ENCODE results near the gene KIF21A.

GRCh38 chr12:39354955-39355354, 88.0 kb downstream of the KIF21A start:
- TF ChIP-seq TAF1 (IDR thresholded peaks at IDR 0.05; ENCODE audit: low read depth, low read length) (no peak), SPI1 (IDR thresholded peaks at IDR 0.05; ENCODE audit: low read depth, low read length) (no peak), POLR2AphosphoS5 (IDR thresholded peaks at IDR 0.05; ENCODE audit: low read depth, low read length) (no peak), POLR2A (IDR thresholded peaks at IDR 0.05; ENCODE audit: low read depth, low read length) (no peak), POU2F2 (IDR thresholded peaks at IDR 0.05; ENCODE audit: low read depth, low read length) (no peak), PAX5 (IDR thresholded peaks at IDR 0.05; ENCODE audit: insufficient read depth, low read length, severe bottlenecking) (no peak)

All from GM12891 (cell line).